Erythroblast (primary cell): ENCODE measurements around the gene B3GNT4.
"Not testable (repeated sequence)": the region's sequence is repeated elsewhere in the genome, so short reads cannot be mapped to it uniquely, and the experiment has no call there.

Source experiments
- DNase-seq, 2 experiments: peaks; one replicate each; lab custom pipeline; 2025; lab: John Stamatoyannopoulos, UW
- GATA1 ChIP-seq: IDR thresholded peaks from 2 replicates; pipeline ENCODE4 v1.6.1; 2011; ENCODE audit warnings: low read depth, mild to moderate bottlenecking, control low read depth, low read length, moderate library complexity
- POLR2A ChIP-seq: IDR thresholded peaks from 2 replicates; pipeline ENCODE4 v1.6.1; 2011; ENCODE audit warnings: mild to moderate bottlenecking, low read length

Gene B3GNT4

DNA sequence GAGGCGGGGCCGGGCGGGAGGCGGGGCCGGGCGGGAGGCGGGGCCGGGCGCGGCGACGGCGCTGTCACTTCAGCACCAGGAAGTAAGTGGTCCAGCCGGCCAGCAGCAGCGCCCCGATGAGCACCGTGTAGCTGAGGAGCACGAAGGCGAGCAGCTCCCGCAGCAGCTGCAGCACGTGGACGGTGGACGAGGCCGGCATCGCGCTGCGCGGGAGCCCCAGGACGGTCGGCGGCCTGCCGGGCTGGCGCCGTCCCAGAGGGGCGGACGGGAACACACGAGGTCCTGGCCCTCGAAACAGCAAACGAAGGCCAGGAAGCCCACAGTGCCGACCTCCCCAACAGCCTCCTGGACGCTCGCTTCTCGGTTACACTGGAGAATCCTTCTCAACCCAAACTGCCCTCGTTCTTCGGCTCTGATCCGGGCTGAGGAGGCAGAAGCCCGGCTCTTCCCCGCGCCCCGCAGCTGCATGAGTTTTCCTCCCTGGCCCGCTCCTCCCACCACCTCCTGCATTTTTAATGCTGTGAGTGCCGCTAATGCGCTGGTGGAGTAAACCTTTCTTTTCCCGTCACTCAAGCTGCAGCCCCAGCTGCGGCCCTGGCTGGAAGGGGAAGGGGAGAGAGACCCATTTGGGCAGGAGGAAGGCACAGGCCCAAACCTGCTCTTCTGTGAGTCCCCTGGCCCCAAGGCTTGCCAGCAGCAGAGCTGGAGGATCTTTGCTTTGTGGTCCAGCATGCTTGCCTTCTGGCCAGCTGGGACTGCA is 23.0 kb downstream of the B3GNT4 start:
- no peak for DNase-seq
- TF ChIP-seq GATA1: no peak
- no peak for TF ChIP-seq POLR2A

GRCh38 chr12:122227341-122227740 is 23.8 kb downstream of the B3GNT4 start:
- no peak for DNase-seq
- TF ChIP-seq POLR2A (no peak), GATA1 (no peak)

DNA sequence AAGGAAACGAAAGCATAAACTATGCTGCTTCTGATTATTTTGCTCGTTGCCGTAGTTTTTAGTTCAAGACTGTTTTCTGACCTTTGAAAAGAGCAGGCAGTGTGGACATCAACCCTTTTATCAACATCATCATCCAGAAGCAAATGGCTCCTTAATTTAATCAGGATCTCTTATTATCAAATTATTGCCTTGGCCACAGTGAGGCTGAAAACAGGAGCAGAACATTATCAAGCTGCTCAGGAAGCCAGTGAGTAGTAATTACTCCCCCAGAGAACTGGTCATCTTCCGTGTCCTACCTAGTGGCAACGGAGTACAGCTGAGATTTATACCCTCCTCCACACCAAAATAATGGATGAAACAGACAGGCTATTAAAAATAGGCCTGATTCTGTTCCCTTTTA is 24.6 kb downstream of the B3GNT4 start:
- TF ChIP-seq POLR2A (no peak), GATA1 (no peak)

DNA sequence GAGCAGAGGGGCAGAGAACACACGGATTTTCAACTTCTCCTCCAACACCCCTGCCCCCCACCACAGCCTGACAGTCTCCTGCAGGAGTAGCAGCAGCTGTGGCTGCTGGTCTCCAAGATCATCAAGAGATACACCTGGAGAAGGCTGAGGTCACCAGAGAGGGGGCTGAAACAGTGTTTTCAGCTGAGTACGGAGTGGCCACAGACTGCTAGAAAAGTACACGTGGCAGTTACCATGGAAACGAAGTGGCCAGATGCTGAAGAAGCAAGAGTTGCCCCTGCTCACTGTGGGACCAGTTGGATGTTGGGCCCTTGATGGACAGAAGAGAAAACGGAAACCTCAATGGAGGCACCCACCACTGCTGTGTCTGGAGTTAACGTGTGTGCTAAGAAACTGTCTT is 27.3 kb downstream of the B3GNT4 start:
- no peak for TF ChIP-seq POLR2A
- no peak for TF ChIP-seq GATA1

More for the DNA sequence above, 24.6 kb downstream of the B3GNT4 start:
- DNase-seq: no peak

GRCh38 chr12:122232691-122233090 is 29.2 kb downstream of the B3GNT4 start:
- DNase-seq: no peak
- TF ChIP-seq GATA1: no peak
- TF ChIP-seq POLR2A: no peak

More for the DNA sequence above, 27.3 kb downstream of the B3GNT4 start:
- no peak for DNase-seq

- no peak for DNase-seq
- no peak for TF ChIP-seq POLR2A
- no peak for TF ChIP-seq GATA1
These were observed 32.2 kb downstream of the B3GNT4 start for GRCh38 chr12:122235741-122236140.

DNA sequence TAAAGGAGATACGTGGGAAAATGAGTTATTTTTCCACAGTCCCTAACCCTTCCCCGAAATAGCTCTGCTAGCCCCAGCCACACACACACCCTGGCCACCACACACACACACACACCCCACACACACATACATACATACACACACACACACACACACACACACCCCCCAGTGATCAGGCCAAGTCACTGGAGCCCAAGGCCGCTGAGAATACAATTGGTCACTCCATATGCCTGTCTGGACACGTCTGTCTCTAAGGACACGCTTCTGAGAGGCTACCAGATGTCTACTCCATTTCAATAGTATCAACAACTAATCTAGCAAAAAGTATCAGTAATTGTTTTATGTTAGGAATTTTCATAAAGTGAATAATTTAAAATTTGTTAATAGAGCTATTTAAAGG is 35.4 kb downstream of the B3GNT4 start:
- no peak for DNase-seq
- no peak for TF ChIP-seq POLR2A
- TF ChIP-seq GATA1: no peak

DNA sequence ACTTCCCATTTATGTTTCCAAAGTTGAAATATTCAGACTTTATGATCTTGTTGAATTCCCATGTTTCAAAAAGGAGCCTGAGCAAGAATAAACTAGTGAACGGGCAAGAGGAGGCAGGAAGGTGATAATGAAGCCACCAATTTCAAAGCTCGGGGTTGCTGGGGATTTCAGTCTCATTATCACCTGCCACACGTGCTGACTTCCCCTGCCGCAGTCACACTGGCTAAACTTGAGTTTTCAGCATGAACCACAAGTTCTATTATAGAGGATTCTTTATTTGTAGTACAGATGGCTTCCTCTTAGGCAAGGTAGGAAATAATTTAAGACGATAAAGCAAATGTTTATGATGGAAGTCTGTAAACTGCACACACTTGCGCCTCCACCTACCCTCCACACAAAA is 40.5 kb downstream of the B3GNT4 start:
- no peak for TF ChIP-seq GATA1
- no peak for TF ChIP-seq POLR2A
- DNase-seq: no peak

DNA sequence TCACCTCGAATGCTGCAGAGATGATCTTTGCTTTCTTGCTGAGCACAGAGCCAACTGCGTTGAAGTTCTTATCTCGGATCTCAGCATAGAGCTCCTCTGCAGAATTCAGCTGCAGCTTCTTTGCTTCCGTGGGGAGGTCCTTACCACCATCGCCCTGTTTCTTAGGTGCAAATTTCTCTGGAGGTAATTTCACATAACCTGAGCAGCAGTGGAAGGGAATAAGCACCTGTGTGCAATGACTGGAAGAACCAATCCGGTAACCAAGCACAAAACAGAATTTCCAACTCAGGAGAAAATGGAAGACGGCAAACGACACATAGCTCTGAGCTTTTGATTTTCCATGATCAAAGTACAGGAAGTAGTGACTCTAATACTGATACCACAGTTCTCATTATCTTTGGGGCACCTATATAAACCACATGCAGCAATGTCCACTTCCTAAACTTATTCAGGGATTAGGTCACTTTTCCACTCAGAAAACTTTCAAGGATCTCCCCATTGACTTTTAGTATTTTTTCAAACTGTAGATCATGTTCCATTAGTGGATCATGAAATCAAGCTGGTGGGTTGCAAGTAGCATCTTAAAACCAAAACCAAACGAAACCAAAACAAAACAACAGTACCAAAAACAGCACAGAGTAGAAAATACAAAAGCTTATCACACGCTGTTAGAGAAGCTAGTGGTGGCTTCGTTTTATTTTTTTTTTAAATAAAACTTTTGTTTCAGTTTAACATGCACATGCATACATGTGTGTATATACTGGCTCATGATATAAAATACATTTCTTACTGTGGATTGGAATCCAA is 41.3 kb downstream of the B3GNT4 start:
- DNase-seq: no peak
- TF ChIP-seq GATA1 (no peak), POLR2A (no peak)

- no peak for DNase-seq
- TF ChIP-seq GATA1: no peak
- no peak for TF ChIP-seq POLR2A
These were observed 42.0 kb downstream of the B3GNT4 start for GRCh38 chr12:122245553-122245952.

GRCh38 chr12:122250047-122250446 is 46.5 kb downstream of the B3GNT4 start:
- TF ChIP-seq POLR2A (no peak), GATA1 (no peak)
- no peak for DNase-seq

DNA sequence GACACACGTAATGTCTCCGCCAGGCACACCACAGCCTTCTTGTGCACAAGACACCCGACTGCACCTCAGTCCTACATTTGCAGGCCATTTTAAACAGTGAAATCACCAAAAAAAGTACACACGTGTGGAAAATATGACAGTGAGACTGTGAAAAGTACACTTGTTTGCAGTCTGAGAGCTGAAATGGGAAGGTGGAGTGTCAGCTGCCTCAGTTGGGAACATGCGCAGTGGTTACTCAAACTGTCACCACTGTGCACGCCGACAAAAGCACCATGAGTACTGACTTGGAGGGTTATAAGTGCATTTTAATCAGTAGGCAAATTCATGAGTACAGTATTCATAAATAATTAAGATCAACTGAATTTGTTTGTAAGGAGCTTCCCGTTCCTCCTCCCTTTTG is 47.0 kb downstream of the B3GNT4 start:
- TF ChIP-seq POLR2A: no peak
- TF ChIP-seq GATA1: no peak
- no peak for DNase-seq

DNA sequence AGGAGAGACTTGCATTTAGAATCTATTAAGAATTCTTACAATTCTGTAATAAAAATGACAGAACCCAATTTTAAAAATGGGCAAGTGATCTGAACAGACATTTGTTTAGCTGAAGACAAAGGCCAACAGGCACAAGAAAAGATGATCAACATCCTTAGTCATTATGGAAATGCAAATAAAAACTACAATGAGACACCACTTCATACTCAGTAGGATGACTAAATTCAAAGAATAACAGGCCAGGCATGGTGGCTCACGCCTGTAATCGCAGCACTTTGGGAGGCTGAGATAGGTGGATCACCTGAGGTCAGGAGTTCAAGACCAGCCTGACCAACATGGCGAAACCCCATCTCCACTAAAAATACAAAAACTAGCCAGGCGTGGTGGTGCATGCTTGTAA is 55.0 kb downstream of the B3GNT4 start:
- DNase-seq: not testable (repeated sequence)
